ENCODE measurements around the gene RNASE13.

DNA sequence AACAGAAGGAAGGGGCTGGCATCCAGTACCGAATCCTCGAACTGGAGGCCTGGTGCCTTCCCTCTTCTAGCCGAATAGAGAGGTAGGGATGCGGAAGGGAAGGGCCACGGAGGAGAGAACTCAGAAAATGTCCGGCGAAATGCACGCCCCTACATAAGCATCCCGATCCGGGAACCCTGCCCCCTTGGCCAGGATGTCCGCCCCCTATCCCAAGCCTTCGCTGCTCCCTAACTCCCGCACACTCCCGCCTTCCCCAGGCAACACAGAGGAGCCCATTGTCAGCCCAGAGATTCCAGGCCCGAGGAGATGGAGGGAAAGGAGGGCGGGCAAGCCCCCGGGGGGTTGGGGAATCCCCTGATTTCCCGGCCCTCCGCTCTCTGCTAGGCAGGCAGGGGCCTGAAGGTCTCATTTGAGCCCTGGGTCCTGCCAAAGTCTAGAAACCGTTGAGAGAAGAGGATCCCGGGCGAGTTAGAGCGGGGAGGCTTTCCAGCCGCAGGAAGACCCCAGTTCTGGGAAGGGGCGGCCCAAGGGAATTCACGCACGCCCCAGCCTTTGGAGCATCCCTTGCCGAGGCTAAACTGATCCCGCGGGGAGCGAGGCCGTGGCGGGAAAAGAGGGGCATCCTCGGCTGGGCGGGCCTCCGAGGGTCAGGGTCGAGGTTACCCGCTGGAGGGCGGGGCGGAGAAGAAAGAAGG lies 34.9 kb upstream of the RNASE13 start:
- TF ChIP-seq POLR2A (IDR thresholded peaks at IDR 0.05; ENCODE audit: low read length) (no peak), GATA1 (IDR thresholded peaks at IDR 0.05; ENCODE audit: low read depth, low read length) (no peak)

Data from erythroblast (primary cell).